ENCODE data around the gene C4BPA.

C4BPA gene

GRCh38 chr1:207085887-207086286 is 18.1 kb upstream of the C4BPA start:
- H3K27ac ChIP-seq, result no peak overlapping the region
- TF ChIP-seq CTCF (conservative IDR thresholded peaks at IDR 0.05), result no peak

GRCh38 chr1:207088161-207088560 is 15.9 kb upstream of the C4BPA start:
- H3K27ac ChIP-seq, result no peak overlapping the region
- TF ChIP-seq CTCF (conservative IDR thresholded peaks at IDR 0.05), result no peak

GRCh38 chr1:207088701-207089626 is 15.1 kb upstream of the C4BPA start, which contains the start of gene C4BPB:
Gene C4BPB, plus strand, starts transcription at chr1:207088860. Its CDS starts 672 bp downstream, at chr1:207089532.
- no peak within 1 kb of the TSS for H3K27ac ChIP-seq
- no peak for TF ChIP-seq CTCF (conservative IDR thresholded peaks at IDR 0.05)

GRCh38 chr1:207089627-207090355 is 14.2 kb upstream of the C4BPA start:
- no peak overlapping the region for H3K27ac ChIP-seq
- TF ChIP-seq CTCF (conservative IDR thresholded peaks at IDR 0.05), result no peak

GRCh38 chr1:207091200-207091908 is 12.7 kb upstream of the C4BPA start:
- no peak for TF ChIP-seq CTCF (conservative IDR thresholded peaks at IDR 0.05)
- H3K27ac ChIP-seq, result no peak overlapping the region

GRCh38 chr1:207093944-207094343 is 10.1 kb upstream of the C4BPA start:
- no peak for TF ChIP-seq CTCF (conservative IDR thresholded peaks at IDR 0.05)
- H3K27ac ChIP-seq, result no peak overlapping the region

GRCh38 chr1:207097871-207098324 is 6.1 kb upstream of the C4BPA start:
- H3K27ac ChIP-seq, result no peak overlapping the region
- TF ChIP-seq CTCF (conservative IDR thresholded peaks at IDR 0.05), result no peak

All from VCaP (cell line).